GM19328 (cell line): ENCODE results near the gene KRTAP4-5.
"Not testable (repeated sequence)": the region's sequence is repeated elsewhere in the genome, so short reads cannot be mapped to it uniquely, and the experiment has no call there.

ENCODE experiments used
- ATAC-seq: cut with Tn5 transposase; IDR thresholded peaks from one replicate; pipeline ENCODE4 v1.9.1; 2021; ENCODE audit warnings: mild to moderate bottlenecking, moderate library complexity; ENCODE audit not compliant: unreplicated experiment

KRTAP4-5 gene

DNA sequence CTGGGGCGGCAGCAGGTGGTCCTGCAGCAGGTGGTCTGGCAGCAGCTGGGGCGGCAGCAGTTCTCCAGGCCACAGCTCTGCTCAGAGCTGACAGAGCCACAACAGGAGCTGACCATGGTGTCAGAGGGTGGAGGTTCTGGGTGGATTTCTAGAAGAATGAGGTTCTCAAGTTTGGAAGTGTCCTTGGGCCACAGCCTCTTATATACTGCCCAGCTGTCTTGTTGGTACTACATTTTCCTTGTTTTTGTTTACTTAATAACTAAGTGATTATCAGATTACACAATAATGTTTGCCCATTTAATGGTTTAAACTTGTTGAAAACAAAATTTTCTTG, at the start of gene KRTAP4-5:
TSS of gene KRTAP4-5 (minus strand) at position 174 of the 334 bp plus-strand sequence. CDS start at position 116, 58 bp downstream.
- no peak for ATAC-seq

DNA sequence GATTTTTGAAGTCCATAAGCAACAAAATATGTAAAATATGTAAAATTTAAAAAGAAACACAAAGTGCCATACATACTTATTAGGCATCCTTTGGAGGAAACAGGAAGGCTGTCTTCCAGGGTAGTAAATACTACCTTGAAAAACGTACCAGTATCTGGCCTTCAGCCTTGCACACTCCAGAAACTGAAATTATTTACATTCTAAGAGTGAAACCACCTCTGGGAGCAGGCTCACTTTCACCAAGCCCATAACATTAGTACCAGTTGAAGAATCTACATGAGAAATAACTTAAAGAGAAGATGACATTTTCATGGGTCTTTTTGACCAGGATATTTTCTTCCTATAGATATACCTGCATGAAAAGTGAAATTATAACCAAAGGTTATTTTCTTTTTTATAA, 46.4 kb upstream of the KRTAP4-5 start:
- ATAC-seq: no peak

DNA sequence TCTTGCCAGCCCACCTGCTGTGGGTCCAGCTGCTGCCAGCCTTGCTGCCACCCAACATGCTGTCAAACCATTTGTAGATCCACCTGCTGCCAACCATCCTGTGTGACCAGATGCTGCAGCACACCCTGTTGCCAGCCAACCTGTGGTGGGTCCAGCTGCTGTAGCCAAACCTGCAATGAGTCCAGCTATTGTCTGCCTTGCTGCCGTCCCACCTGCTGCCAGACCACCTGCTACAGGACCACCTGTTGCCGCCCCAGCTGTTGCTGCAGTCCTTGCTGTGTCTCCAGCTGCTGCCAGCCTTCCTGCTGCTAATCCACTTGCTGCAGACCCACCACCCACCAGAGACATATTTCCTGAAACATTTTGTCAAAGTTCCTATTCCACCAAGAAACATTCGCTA, 40.7 kb upstream of the KRTAP4-5 start:
- no peak for ATAC-seq

DNA sequence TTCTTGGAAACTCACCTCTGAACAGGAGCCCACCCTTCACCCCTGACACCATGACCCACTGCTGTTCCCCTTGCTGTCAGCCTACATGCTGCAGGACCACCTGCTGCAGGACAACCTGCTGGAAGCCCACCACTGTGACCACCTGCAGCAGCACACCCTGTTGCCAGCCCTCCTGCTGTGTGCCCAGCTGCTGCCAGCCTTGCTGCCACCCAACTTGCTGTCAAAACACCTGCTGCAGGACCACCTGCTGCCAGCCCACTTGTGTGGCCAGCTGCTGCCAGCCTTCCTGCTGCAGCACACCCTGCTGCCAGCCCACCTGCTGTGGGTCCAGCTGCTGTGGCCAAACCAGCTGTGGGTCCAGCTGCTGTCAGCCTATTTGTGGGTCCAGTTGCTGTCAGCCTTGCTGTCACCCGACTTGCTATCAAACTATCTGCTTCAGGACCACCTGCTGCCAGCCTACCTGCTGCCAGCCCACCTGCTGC, 40.3 kb upstream of the KRTAP4-5 start, which contains the start of gene KRTAP9-1:
TSS of gene KRTAP9-1 (plus strand) at position 51 of the 482 bp plus-strand sequence. CDS start at position 51, 0 bp downstream.
- ATAC-seq: not testable (repeated sequence)

DNA sequence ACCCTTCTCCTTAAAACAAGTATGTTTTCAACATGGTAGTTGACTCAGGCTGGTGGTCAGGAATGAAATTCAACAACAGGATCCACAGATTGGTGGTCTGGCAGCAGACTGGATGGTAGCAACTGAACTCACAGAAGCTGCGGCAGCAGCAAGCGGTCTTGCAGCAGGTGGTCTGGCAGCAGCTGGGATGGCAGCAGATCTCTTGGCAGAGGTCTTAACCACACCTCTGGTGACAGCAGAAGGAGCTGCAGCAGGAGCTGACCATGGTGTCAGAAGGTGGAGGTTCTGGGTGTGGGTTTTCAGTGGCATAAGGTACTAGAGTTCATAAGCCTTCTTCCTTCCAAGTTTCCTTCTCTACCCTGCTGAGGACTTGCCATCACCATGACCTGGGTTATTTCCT, 37.2 kb upstream of the KRTAP4-5 start:
- ATAC-seq: no peak

DNA sequence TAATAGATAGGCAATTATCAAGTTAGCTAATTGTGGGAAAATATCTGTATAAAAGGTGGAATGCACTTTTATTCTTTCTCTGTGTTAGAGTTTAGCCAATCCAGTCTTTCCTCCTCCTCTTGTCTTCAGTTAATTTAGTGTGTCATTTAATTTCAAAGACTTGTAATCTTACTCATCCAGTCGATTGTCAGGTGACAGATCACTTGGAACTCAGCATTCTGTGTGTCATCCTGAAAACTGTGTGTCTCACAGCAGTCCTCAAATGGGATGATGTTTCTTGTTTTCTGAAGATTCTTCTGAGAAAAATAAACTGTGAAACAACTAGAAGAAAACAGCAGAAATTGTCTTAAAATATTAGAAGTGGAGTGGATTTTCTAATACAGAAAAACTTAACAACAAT, 35.4 kb upstream of the KRTAP4-5 start:
- ATAC-seq: no peak

DNA sequence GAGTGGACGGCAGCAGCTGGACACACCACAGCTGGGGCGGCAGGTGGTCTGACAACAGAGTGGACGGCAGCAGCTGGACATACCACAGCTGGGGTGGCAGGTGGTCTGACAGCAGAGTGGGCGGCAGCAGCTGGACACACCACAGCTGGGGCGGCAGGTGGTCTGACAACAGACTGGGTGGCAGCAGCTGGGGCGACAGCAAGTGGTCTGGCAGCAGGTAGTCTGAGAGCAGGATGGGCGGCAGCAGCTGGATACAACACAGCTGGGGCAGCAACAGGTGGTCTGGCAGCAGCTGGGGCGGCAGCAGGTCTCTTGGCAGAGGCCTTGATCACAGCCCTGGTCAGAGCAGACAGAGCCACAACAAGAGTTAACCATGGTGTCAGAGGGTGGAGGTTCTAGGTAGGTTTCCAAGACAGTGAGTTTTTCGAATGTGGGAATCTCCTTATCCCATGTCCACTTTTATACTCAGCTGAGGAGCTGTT, 34.9 kb upstream of the KRTAP4-5 start, which contains the start of gene KRTAP4-1:
TSS of gene KRTAP4-1 (minus strand) at position 432 of the 482 bp plus-strand sequence. CDS start at position 375, 57 bp downstream.
- ATAC-seq: no peak

DNA sequence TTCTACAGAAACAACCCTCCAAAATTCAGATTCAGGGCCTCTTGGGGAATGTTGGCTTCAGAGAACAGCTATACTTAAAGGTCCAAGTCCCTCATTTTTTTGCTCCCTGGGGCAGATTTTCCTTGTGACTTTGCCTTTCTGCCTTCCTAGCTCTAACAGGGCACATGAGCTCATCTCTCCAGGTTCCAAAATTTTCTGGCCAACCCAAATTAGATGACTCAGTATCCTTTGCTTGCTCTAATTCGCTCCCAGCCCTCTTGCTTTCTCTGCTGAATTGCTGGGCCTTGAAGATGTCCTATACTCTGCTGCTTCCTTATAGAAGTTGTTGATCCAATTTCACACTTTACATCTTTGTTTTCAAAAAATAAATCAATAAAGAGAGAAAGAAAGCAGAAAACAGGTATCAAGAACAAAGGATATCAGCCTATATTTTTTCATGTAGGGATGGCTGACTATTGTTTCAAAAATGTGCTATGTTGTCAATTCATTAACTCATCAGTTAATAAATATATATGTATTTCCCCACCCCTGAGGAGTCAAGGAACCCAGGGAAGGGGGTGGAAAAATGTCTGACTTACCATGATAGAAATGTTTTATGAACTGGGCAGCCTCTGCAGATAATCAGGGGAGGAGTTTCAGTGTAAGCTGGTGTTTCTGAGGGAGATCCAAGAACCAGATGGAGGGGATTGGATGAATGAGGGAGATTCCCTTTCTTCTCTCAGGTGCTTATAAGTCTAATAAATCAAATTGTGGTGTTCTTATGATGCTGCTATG, 29.4 kb upstream of the KRTAP4-5 start:
- ATAC-seq: no peak

DNA sequence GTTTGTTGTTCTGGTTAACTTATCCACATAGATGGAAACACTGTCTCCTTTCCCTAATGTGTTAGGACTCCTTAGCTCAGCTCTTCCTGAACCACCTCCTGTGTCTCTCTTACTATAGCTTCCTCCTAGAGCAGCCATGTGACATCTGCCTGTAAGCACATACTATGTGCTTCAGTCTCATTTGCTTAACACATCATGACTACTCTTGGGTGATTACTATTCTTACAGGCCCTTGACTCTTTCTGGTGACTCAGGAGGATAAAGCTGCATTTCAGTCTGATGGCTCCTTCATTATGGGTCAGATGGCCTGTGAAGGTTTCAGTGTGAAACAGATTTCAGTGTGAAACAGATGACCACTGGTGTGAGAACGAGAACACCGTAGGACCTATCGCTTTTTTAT, 28.7 kb upstream of the KRTAP4-5 start:
- no peak for ATAC-seq

DNA sequence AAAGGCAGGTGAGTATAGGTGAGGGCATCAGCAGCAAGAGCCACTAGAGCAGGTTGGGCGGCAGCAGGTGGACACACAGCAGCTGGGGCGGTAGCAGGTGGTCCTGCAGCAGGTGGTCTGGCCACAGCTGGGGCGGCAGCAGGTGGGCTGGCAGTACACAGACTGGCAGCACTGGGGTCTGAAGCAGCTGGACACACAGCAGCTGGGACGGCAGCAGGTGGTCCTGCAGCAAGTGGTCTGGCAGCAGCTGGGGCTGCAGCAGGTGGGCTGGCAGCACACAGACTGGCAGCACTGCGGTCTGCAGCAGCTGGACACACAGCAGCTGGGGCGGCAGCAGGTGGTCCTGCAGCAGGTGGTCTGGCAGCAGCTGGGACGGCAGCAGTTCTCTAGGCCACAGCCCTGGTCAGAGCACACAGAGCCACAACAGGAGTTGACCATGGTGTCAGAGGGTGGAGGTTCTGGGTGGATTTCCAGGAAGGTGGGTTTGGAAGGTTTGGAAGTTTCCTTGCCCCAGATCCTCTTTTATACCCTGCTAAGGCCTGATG, 28.2 kb upstream of the KRTAP4-5 start, which contains the start of gene KRTAP4-2:
TSS of gene KRTAP4-2 (minus strand) at position 495 of the 545 bp plus-strand sequence. CDS start at position 438, 57 bp downstream.
- ATAC-seq: no peak

DNA sequence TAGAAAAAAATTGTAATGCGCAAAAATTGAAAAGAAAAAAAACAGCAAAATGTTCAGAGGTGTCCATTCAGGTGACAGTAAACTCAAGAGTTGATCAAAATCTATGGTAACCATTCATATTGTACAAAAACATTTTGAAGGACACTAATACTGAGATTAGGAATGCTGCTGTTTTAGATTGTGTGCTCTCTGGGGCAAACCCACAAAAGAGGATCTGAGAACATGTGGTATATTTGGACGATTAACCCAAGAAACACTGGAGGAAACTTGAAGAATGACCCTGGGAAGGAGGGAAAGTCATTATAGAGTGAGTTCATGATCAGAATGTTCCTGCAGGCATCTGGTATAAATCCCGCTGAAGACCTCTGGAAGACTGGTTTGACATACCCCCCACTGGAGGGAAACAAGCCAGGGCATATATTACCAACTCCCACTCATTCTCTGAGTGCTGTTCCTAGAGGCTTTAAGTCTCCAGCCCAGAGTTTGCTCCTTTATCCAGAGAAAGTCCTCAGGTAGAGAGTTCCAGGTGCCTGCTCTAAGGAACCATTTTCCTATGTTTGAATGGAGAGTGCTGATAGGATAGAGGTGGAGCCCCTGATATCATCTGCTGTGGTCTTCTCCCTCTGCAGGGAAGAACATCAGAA, 27.2 kb upstream of the KRTAP4-5 start:
- ATAC-seq: no peak

DNA sequence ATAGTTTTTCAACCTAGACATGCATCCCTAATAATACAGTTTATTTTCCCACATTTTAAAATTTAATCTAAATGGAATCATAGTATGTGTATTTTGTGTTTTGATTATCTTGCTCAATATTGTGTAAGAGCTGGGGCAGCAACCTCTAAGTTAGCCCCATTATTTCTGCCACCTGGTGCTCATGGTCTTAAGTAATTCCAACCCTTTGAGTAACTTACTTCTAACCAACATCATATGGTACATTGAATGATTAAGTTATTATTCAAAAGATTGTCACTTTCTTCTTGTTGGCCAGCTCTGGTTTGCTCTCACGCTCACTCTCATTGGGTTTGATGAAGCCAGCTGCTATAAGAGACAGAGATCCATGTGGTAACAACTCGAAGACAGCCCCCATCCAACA, 22.3 kb upstream of the KRTAP4-5 start:
- no peak for ATAC-seq

DNA sequence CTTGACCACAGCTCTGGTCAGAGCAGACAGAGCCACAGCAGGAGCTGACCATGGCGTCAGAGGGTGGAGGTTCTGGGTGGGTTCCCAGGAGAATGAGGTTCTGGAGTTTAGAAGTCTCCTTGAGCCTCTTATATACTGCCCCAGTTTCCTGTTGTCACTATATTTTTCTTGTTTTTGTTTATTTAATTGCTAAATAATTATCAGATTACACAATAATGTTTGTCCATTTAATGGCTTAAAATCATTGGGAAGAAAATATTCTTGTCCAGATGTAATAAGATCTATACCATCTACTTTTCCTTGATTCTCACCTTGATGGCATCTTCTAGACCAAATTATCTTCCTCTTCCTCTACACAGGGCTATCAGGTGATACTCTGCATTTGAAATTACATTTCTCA, 18.5 kb upstream of the KRTAP4-5 start, which contains the start of gene KRTAP4-3:
TSS of gene KRTAP4-3 (minus strand) at position 101 of the 400 bp plus-strand sequence. CDS start at position 52, 49 bp downstream.
- ATAC-seq: no peak

DNA sequence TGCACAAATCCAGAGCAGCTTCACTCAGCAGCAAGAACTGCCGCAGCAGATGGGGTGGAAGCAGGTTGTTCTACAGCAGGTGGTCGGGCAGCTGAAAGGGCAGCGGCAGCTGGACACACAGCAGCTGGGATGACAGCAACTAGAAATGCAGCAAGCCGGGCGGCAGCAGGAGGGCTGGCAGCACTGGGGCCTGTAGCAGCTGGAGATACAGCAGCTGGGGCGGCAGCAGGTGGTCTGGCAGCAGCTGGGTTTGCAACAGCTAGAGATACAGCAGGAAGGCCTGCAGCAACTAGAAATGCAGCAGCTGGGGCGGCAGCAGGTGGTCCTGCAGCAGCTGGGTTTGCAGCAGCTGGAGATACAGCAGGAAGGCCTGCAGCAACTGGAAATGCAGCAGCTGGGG, 17.9 kb upstream of the KRTAP4-5 start:
- no peak for ATAC-seq

DNA sequence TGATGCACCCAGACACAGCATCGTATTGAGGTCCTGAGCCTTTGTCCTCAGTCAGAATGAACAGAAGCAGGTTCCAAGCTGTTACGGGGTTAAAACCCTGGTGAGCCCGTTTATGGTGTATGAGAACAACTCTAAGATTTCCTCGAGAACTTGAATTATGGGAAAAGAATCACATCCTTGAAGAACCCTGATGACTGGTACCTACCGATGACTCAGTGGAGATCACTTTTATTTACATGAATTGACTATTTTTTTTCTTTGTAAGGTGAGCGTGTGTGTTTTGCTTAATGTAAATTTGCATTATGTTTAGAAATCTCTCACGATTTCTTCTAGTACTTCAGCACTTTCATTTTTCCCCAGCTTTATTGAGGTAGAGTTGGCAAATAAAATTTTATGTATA, 14.2 kb upstream of the KRTAP4-5 start:
- ATAC-seq: no peak

DNA sequence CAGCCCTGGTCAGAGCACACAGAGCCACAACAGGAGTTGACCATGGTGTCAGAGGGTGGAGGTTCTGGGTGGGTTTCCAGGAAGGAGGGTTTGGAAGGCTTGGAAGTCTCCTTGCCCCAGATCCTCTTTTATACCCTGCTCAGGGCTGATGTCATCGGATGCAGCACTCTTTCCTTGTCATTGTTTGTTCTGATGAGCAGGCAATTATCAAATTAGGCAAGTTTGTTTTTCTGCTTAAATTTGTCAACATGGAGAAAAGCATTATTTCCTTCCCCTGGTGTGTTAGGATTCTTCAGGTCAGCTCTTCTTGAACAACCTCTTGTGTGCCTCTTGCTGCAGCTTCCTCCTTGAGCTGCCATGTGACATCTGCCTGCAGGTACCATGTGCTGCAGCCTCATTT, 11.0 kb upstream of the KRTAP4-5 start, which contains the start of gene KRTAP4-4:
TSS of gene KRTAP4-4 (minus strand) at position 101 of the 400 bp plus-strand sequence. CDS start at position 44, 57 bp downstream.
- ATAC-seq: no peak

DNA sequence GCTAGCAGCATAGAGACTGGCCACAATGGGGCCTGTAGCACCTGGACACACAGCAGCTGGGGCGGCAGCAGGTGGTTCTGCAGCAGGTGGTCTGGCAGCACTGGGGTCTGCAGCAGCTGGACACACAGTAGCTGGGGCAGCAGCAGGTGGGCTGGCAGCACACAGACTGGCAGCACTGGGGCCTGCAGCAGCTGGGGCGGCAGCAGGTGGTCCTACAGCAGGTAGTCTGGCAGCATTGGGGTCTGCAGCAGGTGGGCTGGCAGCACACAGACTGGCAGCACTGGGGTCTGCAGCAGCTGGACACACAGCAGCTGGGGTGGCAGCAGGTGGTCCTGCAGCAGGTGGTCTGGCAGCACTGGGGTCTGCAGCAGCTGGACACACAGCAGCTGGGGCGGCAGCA, 10.6 kb upstream of the KRTAP4-5 start:
- ATAC-seq: not testable (repeated sequence)

DNA sequence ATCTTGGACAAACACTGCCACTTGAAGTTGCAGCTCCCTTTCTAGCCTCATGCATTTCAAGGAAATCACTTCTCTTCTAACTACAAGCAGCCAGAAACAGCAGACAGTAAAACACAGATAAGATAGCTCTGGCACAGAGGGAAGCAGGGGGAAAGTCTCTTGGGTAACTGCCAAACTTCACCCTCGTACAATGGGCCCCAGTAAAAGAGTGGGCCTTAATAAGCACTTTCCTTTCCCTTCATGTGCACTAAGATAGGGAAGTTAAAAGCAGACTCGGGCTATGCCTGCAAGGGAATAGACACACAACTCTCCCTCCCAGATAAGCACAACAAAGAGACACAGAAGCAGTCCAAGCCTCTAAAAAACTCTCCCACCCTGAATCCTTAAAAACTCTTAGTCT, 4.2 kb upstream of the KRTAP4-5 start:
- ATAC-seq: no peak

DNA sequence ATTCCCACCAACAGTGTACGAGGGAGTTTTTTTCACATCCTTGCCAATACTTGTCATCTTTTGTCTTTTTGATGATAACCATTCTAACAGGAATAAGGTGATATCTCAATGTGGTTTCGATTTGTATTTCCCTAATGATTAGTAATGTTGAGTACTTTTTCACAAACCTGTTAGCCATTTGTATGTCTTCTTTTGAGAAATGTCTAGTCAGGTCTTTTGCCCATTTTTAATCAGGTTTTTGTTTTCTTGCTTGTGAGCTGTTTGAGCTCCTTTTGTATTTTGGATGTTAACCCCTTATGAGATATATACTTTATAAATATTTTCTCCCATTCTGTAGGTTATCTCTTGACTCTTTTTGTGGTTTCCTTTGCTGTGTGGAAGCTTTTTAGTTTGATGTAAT, 1.9 kb upstream of the KRTAP4-5 start:
- ATAC-seq: no peak

DNA sequence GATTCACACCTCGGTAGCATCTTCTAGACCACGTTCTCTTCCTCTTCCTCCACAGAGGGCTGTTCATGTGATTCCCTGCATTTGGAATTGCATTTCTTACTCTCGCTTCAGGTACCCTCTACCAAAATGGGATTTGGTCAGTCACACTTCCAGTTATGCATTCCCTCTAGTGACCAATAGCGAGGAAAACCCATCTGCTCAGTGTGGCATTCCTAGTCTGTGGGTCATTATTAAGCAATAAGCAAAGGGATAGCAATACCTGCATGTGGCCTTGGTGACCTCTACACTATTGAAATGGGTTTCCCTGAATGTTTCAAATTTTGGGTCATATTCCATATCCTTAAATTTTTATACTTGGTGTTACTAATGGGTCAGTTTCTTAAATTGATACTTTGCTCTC, 401 bp upstream of the KRTAP4-5 start:
- no peak for ATAC-seq

DNA sequence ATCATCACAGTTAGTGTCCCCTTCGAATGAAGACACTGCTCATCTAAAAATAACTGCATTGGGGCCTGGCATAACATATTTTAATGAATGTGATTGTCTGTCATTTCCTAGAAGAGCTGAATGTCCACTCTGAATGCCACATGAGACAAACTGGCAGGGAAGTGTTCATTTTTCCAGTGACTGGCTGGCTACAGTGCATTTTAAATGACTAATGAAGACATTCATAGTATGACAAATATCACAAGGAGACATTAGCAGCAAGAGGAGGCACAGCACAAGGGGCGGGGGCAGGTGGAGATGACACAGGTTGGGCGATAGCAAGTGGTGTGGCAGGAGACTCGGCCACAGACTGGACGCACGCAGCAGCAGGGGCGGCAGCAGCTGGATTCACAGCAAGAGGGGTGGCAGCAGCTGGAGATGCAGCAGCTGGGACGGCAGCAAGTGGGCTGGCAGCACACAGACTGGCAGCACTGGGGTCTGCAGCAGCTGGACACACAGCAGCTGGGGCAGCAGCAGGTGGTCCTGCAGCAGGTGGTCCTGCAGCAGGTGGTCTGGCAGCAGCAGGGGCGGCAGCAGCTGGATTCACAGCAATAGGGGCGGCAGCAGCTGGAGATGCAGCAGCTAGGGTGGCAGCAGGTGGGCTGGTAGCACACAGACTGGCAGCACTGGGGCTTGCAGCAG, 514 bp downstream of the KRTAP4-5 start:
- not testable (repeated sequence) for ATAC-seq
